ENCODE results near the gene ABCA13.

The ABCA13 gene

DNA sequence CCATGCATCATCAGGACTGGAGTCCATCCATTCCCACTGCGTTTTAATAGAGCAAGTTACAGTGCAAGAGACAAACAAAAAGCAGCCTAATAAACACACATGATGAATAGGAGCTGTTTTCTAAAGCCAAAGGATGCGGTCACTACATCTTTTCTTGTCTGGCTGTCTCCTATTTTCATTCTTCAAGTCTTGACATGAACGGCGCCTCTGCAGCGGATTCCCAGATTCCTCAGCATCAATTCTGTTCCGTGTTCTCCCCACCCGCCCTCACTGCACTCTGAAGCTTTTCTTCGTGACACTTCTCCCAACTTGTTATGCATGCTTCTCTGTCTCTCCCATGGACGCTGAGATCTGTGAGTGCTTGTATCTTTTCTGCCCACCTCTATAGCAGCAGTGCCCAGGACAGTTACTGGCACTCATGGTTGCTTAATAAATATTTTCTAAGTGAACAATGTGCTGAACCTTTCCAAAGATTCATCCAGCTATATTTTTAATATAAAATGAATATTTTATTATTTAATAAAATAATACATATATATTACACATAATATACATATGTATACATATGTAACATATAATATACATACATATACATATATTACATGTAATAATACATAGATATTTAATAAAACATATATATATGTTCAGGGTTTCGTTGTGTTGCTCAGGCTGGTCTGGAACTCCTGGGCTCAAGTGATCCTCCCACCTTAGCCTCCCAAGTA, 242.9 kb downstream of the ABCA13 start:
- Histone ChIP-seq H2BK120ac (ENCODE audit: low read depth, low read length) (no peak overlapping the region), H2BK15ac (ENCODE audit: low read depth, poor library complexity, severe bottlenecking) (no peak overlapping the region), H3K4ac (ENCODE audit: low read depth in 1 of 2, low read length in 2 of 2) (no peak overlapping the region), H3K27me3 (ENCODE audit: control insufficient read depth in 1 of 2, insufficient read depth in 1 of 2, low read length in 2 of 2) (no peaks in the 10 kb centered on the region), H4K8ac (ENCODE audit: low read length) (no peak overlapping the region), H3K14ac (ENCODE audit: low read length in 2 of 2) (no peak overlapping the region), H4K91ac (ENCODE audit: low read length) (no peak overlapping the region), H3K4me2 (ENCODE audit: low read length, poor library complexity, severe bottlenecking) (no peak overlapping the region), H3K23ac (ENCODE audit: low read length in 2 of 2) (no peak overlapping the region), H3K4me1 (ENCODE audit: control insufficient read depth, insufficient read depth, low read depth, low read length) (peaks cover 1% of the 10 kb centered on the region), H3K9ac (ENCODE audit: low read length) (no peak overlapping the region), H3K18ac (ENCODE audit: low read depth in 1 of 2, low read length in 2 of 2) (no peak overlapping the region), H2BK5ac (ENCODE audit: low read depth, low read length, poor library complexity, severe bottlenecking) (no peak overlapping the region), H3K4me3 (ENCODE audit: insufficient read depth in 1 of 2, low read depth in 1 of 2, low read length in 2 of 2) (no peak overlapping the region), H3K27ac (ENCODE audit: low read length, poor library complexity, severe bottlenecking) (no peak overlapping the region), H3K9me3 (ENCODE audit: control insufficient read depth, low read length) (peaks cover 3% of the 10 kb centered on the region), H2AK5ac (ENCODE audit: low read length, severe bottlenecking) (no peak overlapping the region), H3K79me1 (replicated peaks; ENCODE audit: low read length, poor library complexity, severe bottlenecking) (no peaks in the 10 kb centered on the region), H2AFZ (ENCODE audit: low read depth, low read length) (no peak overlapping the region), H2BK12ac (ENCODE audit: low read length in 2 of 2) (no peak overlapping the region), H3K36me3 (ENCODE audit: control insufficient read depth in 1 of 2, insufficient read depth in 2 of 2, low read depth in 1 of 2, low read length in 2 of 2) (no peaks in the 10 kb centered on the region)
- DNase-seq, result no peak
- WGBS, result 82% methylated on average over 9 of the region's 10 CpGs

DNA sequence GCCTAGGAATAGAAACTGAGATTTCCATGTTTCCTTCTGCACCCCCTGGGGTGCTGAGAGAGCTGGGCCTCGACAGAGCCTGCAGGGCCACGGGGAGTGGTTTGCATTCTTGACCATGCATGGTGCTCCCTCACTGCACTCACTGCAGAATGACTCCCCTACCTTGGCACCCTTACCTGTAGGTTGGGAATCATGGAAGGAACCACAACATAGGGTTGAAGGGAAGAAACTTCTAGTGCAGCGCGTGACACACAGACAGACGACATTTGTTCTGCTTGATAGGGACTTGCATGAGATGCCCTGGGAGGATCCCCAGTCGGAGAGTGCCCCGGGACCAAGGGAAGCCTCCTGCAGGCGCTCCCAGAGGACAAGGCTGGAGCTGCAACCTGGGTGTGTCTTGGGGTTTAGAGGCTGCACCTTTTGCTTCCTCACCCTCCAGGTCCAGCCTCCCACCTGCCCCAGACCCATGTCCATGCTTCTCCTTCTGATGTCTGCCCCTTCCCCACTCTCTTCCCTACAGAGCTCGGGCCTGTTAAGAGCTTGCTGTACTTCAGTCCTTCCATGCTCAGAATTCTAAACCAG, 245.2 kb downstream of the ABCA13 start:
- Histone ChIP-seq H2AK5ac (ENCODE audit: low read length, severe bottlenecking) (no peak overlapping the region), H2BK120ac (ENCODE audit: low read depth, low read length) (no peak overlapping the region), H2AFZ (ENCODE audit: low read depth, low read length) (no peak overlapping the region), H4K91ac (ENCODE audit: low read length) (no peak overlapping the region), H2BK15ac (ENCODE audit: low read depth, poor library complexity, severe bottlenecking) (no peak overlapping the region), H2BK12ac (ENCODE audit: low read length in 2 of 2) (no peak overlapping the region), H4K8ac (ENCODE audit: low read length) (no peak overlapping the region), H2BK5ac (ENCODE audit: low read depth, low read length, poor library complexity, severe bottlenecking) (no peak overlapping the region), H3K4me1 (ENCODE audit: control insufficient read depth, insufficient read depth, low read depth, low read length) (peaks cover 1% of the 10 kb centered on the region), H3K27me3 (ENCODE audit: control insufficient read depth in 1 of 2, insufficient read depth in 1 of 2, low read length in 2 of 2) (no peaks in the 10 kb centered on the region), H3K27ac (ENCODE audit: low read length, poor library complexity, severe bottlenecking) (no peak overlapping the region), H3K36me3 (ENCODE audit: control insufficient read depth in 1 of 2, insufficient read depth in 2 of 2, low read depth in 1 of 2, low read length in 2 of 2) (no peaks in the 10 kb centered on the region), H3K4ac (ENCODE audit: low read depth in 1 of 2, low read length in 2 of 2) (no peak overlapping the region), H3K18ac (ENCODE audit: low read depth in 1 of 2, low read length in 2 of 2) (no peak overlapping the region), H3K4me3 (ENCODE audit: insufficient read depth in 1 of 2, low read depth in 1 of 2, low read length in 2 of 2) (no peak overlapping the region), H3K9me3 (ENCODE audit: control insufficient read depth, low read length) (no peaks in the 10 kb centered on the region), H3K9ac (ENCODE audit: low read length) (no peak overlapping the region), H3K79me1 (replicated peaks; ENCODE audit: low read length, poor library complexity, severe bottlenecking) (no peaks in the 10 kb centered on the region), H3K4me2 (ENCODE audit: low read length, poor library complexity, severe bottlenecking) (no peak overlapping the region), H3K23ac (ENCODE audit: low read length in 2 of 2) (no peak overlapping the region), H3K14ac (ENCODE audit: low read length in 2 of 2) (no peak overlapping the region)
- WGBS, result 80% methylated on average over 9 of the region's 9 CpGs
- DNase-seq, result no peak

DNA sequence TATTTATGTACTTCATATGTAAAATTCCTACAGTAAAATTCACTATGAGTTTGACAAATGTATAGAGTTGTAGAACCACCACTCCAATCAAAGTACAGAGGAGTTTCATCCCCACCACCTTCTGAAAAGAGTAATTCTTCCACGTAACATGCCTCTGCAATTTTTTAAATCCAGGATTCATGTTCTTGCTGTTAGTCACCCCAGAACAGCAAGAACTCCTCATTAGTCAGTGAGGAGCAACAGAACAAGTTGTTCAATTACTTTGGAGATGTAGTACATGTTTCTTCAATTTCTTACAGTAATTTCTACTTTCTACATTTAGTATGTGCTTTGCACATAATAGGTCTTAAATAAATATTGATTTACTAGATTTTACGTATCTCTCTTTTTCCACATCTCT, 248.1 kb downstream of the ABCA13 start:
- WGBS, result no CpG with 5 or more reads among the region's 2 CpGs
- H3K4ac ChIP-seq (ENCODE audit: low read depth in 1 of 2, low read length in 2 of 2), result no peak overlapping the region
- H3K9ac ChIP-seq (ENCODE audit: low read length), result no peak overlapping the region
- no peak overlapping the region for H3K14ac ChIP-seq (ENCODE audit: low read length in 2 of 2)
- DNase-seq, result no peak
- H4K8ac ChIP-seq (ENCODE audit: low read length), result no peak overlapping the region
- no peaks in the 10 kb centered on the region for H3K9me3 ChIP-seq (ENCODE audit: control insufficient read depth, low read length)
- no peak overlapping the region for H3K27ac ChIP-seq (ENCODE audit: low read length, poor library complexity, severe bottlenecking)
- H3K4me3 ChIP-seq (ENCODE audit: insufficient read depth in 1 of 2, low read depth in 1 of 2, low read length in 2 of 2), result no peak overlapping the region
- H3K79me1 ChIP-seq (replicated peaks; ENCODE audit: low read length, poor library complexity, severe bottlenecking), result no peaks in the 10 kb centered on the region
- no peak overlapping the region for H2BK120ac ChIP-seq (ENCODE audit: low read depth, low read length)
- no peak overlapping the region for H2BK5ac ChIP-seq (ENCODE audit: low read depth, low read length, poor library complexity, severe bottlenecking)
- no peak overlapping the region for H3K4me2 ChIP-seq (ENCODE audit: low read length, poor library complexity, severe bottlenecking)
- no peak overlapping the region for H3K18ac ChIP-seq (ENCODE audit: low read depth in 1 of 2, low read length in 2 of 2)
- no peak overlapping the region for H3K23ac ChIP-seq (ENCODE audit: low read length in 2 of 2)
- H3K4me1 ChIP-seq (ENCODE audit: control insufficient read depth, insufficient read depth, low read depth, low read length), result peaks cover 1% of the 10 kb centered on the region
- H2BK15ac ChIP-seq (ENCODE audit: low read depth, poor library complexity, severe bottlenecking), result no peak overlapping the region
- H4K91ac ChIP-seq (ENCODE audit: low read length), result no peak overlapping the region
- no peak overlapping the region for H2AK5ac ChIP-seq (ENCODE audit: low read length, severe bottlenecking)
- no peak overlapping the region for H2BK12ac ChIP-seq (ENCODE audit: low read length in 2 of 2)
- H3K27me3 ChIP-seq (ENCODE audit: control insufficient read depth in 1 of 2, insufficient read depth in 1 of 2, low read length in 2 of 2), result no peaks in the 10 kb centered on the region
- no peaks in the 10 kb centered on the region for H3K36me3 ChIP-seq (ENCODE audit: control insufficient read depth in 1 of 2, insufficient read depth in 2 of 2, low read depth in 1 of 2, low read length in 2 of 2)
- H2AFZ ChIP-seq (ENCODE audit: low read depth, low read length), result no peak overlapping the region

DNA sequence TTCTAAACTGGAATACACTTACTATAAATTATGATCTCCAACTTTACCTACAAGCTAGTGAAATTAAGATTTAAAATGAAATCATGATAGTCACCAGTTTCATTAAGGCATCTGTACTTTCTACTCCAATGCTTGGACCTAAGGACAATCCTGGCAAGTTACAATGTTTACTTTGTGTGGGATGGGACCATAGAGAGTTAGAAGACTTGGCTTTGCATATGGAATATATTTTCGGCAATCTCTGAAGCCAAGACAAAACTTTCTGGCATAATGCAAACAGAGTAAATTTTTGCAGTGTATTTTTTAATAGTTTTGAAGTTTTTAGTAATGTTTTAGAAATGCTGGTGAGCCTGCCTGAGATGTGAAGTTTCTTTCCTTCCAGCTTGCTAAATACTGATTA, 248.9 kb downstream of the ABCA13 start:
- no peak overlapping the region for H2BK5ac ChIP-seq (ENCODE audit: low read depth, low read length, poor library complexity, severe bottlenecking)
- H3K27ac ChIP-seq (ENCODE audit: low read length, poor library complexity, severe bottlenecking), result no peak overlapping the region
- peaks cover 1% of the 10 kb centered on the region for H3K4me1 ChIP-seq (ENCODE audit: control insufficient read depth, insufficient read depth, low read depth, low read length)
- H3K36me3 ChIP-seq (ENCODE audit: control insufficient read depth in 1 of 2, insufficient read depth in 2 of 2, low read depth in 1 of 2, low read length in 2 of 2), result no peaks in the 10 kb centered on the region
- no peak overlapping the region for H3K23ac ChIP-seq (ENCODE audit: low read length in 2 of 2)
- no peaks in the 10 kb centered on the region for H3K79me1 ChIP-seq (replicated peaks; ENCODE audit: low read length, poor library complexity, severe bottlenecking)
- no peak overlapping the region for H3K4ac ChIP-seq (ENCODE audit: low read depth in 1 of 2, low read length in 2 of 2)
- no peak overlapping the region for H3K14ac ChIP-seq (ENCODE audit: low read length in 2 of 2)
- no peak overlapping the region for H2AK5ac ChIP-seq (ENCODE audit: low read length, severe bottlenecking)
- 83% methylated on average over 1 of the region's 1 CpG for WGBS
- no peak overlapping the region for H4K91ac ChIP-seq (ENCODE audit: low read length)
- no peak overlapping the region for H4K8ac ChIP-seq (ENCODE audit: low read length)
- H3K27me3 ChIP-seq (ENCODE audit: control insufficient read depth in 1 of 2, insufficient read depth in 1 of 2, low read length in 2 of 2), result no peaks in the 10 kb centered on the region
- H2BK120ac ChIP-seq (ENCODE audit: low read depth, low read length), result no peak overlapping the region
- no peak overlapping the region for H3K9ac ChIP-seq (ENCODE audit: low read length)
- no peak overlapping the region for H3K4me2 ChIP-seq (ENCODE audit: low read length, poor library complexity, severe bottlenecking)
- DNase-seq, result no peak
- no peak overlapping the region for H2BK15ac ChIP-seq (ENCODE audit: low read depth, poor library complexity, severe bottlenecking)
- H3K9me3 ChIP-seq (ENCODE audit: control insufficient read depth, low read length), result no peaks in the 10 kb centered on the region
- no peak overlapping the region for H2BK12ac ChIP-seq (ENCODE audit: low read length in 2 of 2)
- H2AFZ ChIP-seq (ENCODE audit: low read depth, low read length), result no peak overlapping the region
- no peak overlapping the region for H3K18ac ChIP-seq (ENCODE audit: low read depth in 1 of 2, low read length in 2 of 2)
- H3K4me3 ChIP-seq (ENCODE audit: insufficient read depth in 1 of 2, low read depth in 1 of 2, low read length in 2 of 2), result no peak overlapping the region
